Measurements from ENCODE around the gene JAGN1.
"Not testable (repeated sequence)": the region's sequence is repeated elsewhere in the genome, so short reads cannot be mapped to it uniquely, and the experiment has no call there.

Gene JAGN1

DNA sequence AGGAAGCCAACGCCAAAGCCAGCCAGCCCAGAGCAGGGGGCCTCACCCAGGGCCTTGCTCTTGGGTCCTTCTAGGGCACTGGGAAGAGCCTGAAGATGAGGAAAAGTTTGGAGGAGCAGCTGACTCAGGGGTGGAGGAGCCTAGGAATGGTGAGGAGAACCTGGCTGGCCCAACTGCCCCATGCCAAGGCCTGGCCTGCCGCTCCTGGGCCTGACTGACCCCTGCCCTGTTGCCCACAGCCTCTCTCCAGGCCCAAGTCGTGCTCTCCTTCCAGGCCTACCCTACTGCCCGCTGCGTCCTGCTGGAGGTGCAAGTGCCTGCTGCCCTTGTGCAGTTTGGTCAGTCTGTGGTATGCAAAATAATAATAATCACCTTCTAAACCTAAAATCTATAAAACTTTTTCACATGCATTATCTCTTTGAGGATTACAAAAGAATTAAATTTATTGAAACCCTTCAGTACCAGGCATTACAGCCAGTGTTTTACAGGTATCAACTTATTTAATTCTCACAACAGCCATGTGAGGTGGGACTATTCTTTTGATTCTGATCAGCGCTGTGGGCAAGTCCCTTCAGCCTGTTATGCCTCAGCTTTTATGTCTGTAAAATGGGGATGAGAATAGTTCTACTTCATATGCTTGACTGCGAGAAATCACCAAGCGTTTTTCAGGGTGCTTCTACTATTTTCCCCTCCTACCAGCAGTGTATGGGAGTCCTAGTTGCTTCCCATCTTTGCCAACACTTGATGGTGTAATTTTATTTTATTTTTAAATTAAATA lies 28.0 kb downstream of the JAGN1 start:
- no peak for DNase-seq (ENCODE audit: low spot score)

DNA sequence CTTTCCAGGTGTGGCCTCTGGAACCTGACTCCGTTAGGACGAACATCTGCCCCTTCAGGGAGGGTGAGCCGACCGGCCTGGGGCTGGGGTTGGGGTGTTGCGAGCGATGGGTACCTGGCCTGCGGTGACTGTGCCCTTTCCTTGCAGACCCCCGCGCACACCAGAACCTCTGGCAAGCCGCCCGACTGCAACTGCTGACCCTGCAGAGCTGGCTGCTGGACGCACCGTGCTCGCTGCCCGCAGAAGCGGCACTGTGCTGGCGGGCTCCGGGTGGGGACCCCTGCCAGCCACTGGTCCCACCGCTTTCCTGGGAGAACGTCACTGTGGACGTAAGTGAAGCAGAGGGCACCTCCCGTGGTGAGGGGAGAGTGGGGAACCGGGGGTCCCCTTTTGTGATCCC lies 37.7 kb downstream of the JAGN1 start:
- no peak for DNase-seq (ENCODE audit: low spot score)

DNA sequence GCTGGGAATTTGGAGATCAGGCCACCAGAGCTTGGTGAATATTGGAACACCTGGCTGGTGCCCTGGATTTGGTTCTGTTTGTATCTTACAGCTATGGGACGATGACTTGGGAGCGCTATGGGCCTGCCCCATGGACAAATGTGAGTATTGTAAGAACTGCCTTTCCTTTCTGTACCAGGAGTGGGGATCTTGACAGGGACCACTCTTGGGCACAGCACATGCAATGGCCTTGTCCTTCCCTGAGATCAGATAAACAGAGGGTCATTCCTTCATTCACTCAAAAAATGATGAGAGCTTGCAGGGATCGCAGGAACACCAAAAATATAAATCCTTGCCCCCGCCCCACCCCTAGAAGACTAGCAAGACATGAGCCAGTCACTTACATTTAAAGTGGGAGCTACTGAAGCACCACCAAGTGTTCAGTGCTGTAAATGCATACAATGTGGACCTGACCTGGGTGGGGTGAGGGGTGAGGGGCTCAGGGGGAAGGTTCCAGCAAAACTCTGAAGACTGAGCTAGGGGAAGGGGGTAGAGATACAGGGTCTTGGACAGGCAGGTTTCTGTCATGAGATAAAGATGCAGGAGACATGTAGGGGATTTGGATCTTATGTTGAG lies 40.5 kb downstream of the JAGN1 start:
- DNase-seq (ENCODE audit: low spot score): no peak

DNA sequence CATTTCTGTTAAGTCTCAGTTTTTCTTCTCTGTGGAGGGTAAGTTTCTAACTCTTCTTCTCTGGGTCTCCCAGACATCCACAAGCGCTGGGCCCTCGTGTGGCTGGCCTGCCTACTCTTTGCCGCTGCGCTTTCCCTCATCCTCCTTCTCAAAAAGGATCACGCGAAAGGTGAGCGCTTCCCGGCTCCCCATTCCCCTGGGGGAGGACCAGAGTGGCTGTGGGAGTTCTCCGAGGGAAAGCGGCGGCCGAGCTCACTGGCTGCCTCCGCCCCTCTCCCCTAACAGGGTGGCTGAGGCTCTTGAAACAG lies 42.1 kb downstream of the JAGN1 start:
- DNase-seq (ENCODE audit: low spot score): no peak

DNA sequence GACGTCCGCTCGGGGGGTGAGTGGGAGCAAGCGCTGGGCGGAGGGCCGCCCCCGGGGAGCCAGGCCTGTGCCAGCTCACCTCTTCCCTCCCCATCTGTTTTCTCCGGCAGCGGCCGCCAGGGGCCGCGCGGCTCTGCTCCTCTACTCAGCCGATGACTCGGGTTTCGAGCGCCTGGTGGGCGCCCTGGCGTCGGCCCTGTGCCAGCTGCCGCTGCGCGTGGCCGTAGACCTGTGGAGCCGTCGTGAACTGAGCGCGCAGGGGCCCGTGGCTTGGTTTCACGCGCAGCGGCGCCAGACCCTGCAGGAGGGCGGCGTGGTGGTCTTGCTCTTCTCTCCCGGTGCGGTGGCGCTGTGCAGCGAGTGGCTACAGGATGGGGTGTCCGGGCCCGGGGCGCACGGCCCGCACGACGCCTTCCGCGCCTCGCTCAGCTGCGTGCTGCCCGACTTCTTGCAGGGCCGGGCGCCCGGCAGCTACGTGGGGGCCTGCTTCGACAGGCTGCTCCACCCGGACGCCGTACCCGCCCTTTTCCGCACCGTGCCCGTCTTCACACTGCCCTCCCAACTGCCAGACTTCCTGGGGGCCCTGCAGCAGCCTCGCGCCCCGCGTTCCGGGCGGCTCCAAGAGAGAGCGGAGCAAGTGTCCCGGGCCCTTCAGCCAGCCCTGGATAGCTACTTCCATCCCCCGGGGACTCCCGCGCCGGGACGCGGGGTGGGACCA lies 42.6 kb downstream of the JAGN1 start:
- peak; percentile 89 for DNase-seq (ENCODE audit: low spot score)

DNA sequence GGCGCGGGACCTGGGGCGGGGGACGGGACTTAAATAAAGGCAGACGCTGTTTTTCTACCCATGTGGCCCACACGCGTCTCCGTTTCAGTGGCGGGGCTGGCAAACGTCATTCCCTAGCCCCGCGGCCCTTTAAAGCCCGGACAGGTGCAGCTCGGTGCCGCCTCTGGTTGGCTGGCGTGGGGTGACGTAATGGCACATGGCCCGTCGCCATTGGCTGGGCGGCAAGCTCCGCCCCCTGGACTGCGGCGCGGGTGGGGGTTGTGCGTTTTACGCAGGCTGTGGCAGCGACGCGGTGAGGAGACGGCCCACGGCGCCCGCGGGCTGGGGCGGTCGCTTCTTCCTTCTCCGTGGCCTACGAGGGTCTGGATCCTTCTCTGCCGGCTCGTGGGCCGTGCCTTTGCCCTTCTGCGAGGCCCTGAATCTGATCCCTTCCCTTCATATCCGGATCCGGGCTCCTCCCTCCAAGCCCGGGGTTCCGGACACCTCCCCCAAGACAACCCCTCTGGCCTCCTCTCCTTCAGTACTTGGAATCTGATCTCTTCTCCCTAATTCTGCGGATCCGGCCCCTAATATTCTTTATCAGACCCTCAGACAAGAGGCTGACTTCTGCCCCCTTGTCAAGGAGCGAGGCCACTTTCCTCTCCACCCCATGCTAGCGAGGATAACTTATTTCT lies 43.3 kb downstream of the JAGN1 start, which contains the start of gene CRELD1:
Gene CRELD1 (plus strand): TSS at position 274 of the 674 bp plus-strand sequence. CDS start 605 bp downstream, outside the sequence.
- DNase-seq (ENCODE audit: low spot score): peak; percentile 96

DNA sequence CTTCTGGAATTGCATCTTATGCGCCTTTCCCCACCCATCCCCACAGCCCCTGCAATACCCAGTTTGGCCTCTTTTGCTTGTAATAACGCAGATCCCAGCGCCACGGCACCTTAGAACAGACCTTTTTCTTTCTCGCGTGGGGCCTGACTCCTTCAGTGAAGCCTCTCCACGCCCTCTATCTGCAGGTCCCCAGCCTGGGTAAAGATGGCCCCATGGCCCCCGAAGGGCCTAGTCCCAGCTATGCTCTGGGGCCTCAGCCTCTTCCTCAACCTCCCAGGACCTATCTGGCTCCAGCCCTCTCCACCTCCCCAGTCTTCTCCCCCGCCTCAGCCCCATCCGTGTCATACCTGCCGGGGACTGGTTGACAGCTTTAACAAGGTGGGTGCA lies 43.8 kb downstream of the JAGN1 start:
- DNase-seq (ENCODE audit: low spot score): no peak

DNA sequence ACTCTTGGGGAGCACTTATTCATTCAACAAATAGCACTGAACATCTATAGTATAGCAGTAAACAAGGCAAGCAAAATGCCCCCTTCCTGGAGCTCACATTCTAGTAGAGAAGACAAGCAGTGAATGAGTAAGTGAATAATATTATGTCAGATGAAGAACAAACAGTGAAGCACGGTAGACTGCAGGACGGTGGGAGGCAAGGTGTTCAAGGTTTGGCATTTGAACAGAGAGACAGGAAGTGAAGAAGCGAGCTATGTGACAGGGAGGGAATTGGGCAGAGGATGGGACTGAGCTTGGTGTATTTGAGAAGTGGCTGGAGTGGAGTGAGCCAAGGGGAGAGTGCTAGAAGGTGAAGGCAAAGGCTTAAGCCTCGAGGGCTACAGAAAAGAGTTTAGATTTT lies 44.6 kb downstream of the JAGN1 start:
- DNase-seq (ENCODE audit: low spot score): no peak

DNA sequence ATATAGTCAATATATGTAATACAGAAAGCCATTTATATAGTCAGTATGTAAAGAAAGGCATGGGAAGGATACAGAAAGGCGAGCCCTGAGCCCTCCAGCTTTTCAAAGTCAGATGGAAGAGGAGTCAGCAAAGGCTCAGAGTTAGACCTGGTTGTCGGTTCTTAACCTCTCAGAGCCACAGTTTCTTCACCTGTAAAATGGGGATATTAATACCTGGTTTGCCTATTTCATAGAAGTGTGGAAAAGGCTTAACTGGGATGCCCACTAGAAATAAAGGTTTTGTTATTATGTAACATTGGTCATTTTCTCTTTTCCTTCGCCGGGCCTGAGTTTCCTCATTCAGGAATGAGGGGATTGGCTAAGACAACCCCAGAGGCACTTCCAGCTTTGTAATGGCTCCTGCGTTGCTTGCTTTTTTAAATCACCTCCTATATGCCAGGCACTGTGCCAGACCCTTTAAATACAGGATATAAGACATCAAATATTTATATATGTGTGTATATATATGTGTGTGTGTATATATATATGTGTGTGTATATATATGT lies 45.6 kb downstream of the JAGN1 start:
- no peak for DNase-seq (ENCODE audit: low spot score)

DNA sequence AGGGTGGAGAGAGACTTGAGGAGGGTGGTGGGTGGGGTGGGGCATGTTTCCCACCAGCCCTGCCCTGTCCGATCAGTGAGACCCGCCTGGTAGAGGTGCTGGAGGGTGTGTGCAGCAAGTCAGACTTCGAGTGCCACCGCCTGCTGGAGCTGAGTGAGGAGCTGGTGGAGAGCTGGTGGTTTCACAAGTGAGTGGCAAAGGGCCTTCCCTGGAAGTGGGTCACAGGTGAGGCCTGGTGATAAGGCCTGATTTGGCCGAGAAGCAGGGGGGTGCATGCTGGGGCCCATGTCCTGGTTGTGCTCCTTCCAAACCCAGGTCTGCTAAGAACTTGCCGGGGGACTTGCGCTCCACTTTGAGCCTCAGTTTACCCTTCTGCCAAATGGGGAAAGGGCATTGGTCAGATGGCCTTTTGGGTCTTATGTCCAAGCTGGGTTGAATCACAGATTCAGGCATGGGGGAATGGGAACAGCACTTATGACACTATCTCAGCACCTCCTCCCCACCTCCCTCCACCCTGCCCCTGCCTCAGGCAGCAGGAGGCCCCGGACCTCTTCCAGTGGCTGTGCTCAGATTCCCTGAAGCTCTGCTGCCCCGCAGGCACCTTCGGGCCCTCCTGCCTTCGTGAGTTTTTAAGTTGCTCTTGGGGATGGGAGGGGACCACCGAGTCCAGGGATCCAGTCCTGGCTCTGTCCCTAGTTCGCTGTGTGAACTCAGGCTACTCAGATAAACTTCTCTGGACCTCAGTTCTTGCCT lies 47.3 kb downstream of the JAGN1 start:
- no peak for DNase-seq (ENCODE audit: low spot score)

DNA sequence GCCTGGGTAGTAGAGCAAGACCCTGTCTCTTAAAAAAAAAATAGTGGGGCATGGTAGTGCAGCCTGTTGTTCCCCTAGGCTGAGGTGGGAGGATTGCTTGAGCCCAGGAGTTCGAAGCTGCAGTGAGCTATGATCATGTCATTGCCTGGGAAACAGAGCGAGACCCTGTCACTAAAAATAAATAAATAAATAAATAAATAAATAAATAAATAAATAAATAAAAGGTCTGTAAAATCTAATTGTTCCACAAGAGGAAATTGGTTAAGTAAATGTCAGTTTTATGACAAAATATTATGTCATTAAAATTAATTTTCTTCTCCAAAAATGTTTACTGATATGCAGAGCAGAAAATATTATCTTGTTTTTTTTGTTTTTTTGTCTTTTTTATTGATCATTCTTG lies 48.6 kb downstream of the JAGN1 start:
- no peak for DNase-seq (ENCODE audit: low spot score)

DNA sequence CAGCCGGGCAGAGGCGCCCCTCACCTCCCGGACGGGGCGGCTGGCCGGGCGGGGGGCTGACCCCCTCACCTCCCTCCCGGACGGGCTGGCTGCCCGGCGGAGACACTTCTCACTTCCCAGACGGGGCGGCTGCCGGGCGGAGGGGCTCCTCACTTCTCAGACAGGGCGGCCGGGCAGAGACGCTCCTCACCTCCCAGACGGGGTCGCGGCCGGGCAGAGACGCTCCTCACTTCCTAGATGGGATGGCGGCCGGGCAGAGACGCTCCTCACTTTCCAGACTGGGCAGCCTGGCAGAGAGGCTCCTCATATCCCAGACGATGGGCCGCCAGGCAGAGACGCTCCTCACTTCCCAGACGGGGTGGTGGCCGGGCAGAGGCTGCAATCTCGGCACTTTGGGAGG lies 49.5 kb downstream of the JAGN1 start:
- not testable (repeated sequence) for DNase-seq (ENCODE audit: low spot score)

DNA sequence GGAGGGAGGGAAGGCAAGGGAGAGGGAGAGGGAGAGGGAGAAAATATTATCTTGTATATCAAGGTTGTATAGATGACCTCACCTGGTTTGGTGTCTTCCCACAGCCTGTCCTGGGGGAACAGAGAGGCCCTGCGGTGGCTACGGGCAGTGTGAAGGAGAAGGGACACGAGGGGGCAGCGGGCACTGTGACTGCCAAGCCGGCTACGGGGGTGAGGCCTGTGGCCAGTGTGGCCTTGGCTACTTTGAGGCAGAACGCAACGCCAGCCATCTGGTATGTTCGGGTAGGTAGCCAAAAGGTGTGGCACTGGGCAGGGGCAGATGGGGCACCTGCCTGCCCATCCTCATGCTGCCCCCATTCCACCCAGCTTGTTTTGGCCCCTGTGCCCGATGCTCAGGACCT lies 50.3 kb downstream of the JAGN1 start:
- DNase-seq (ENCODE audit: low spot score): no peak

DNA sequence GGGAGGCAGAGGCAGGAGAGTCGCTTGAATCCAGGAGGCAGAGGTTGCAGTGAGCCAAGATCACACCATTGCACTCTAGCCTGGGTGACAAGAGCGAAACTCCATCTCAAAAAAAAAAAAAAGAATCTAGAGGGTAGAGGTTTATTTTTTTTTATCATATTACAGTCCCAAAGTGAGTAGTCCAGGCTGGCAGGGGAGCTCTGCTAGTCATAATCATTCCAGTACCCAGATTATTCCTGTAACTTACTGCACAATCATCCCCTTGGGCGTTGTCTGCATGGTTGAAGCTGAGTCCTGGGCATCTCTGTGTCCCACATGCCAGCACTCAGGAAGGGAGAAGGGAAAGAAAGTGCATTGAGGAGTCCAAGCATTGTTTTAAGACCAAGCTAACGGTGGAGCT lies 51.8 kb downstream of the JAGN1 start:
- no peak for DNase-seq (ENCODE audit: low spot score)

DNA sequence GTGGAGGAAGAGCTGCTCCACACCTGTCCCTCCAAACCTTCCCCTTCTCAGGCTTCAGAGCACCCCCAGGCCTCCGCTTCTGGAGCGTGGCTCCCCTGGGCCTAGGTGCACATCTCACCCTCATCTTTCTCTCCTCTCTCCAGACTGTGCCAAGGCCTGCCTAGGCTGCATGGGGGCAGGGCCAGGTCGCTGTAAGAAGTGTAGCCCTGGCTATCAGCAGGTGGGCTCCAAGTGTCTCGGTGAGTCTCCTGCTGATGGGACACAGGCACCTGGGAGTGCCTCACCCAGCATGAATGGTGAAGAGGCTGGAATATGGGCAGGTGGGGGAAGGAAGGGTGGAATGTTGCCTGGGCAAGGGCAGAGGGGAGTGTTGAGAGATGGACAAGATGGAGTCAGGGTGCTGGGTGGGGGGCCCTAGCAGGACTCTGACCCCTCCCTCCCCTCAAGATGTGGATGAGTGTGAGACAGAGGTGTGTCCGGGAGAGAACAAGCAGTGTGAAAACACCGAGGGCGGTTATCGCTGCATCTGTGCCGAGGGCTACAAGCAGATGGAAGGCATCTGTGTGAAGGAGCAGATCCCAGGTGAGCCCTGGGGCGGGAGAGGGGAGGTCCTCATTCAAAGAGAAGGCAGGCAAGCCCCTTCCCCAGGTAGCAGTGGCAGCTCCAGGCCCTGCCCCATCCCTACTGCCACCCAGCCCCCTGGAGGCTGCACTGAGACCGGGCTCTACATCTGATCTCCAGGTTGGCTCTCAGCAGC lies 52.7 kb downstream of the JAGN1 start:
- no peak for DNase-seq (ENCODE audit: low spot score)
